Stimulated activated CD8-positive, alpha-beta memory T cell treated with anti-CD3 and anti-CD28 coated beads, Interleukin-2, amount 100 ng/mL, for 1 hour (primary cell): ENCODE measurements around the gene S100A6.
"Not testable (repeated sequence)": the region's sequence is repeated elsewhere in the genome, so short reads cannot be mapped to it uniquely, and the experiment has no call there.

Source experiments
- DNase-seq, 2 donors: peaks; one replicate each; pipeline ENCODE4 v3.0.0-alpha.2; 2020; ENCODE audit warnings: low read depth in 2 of 2

The S100A6 gene

GRCh38 chr1:153563991-153564390 is 28.2 kb upstream of the S100A6 start:
- DNase-seq, result no peak

GRCh38 chr1:153563483-153563901 is 27.7 kb upstream of the S100A6 start:
- DNase-seq, result no peak

GRCh38 chr1:153562021-153562420 is 26.2 kb upstream of the S100A6 start:
- DNase-seq, result not testable (repeated sequence)

GRCh38 chr1:153561466-153561985 is 25.7 kb upstream of the S100A6 start:
- no peak for DNase-seq

- DNase-seq, result no peak
These were observed 25.1 kb upstream of the S100A6 start for GRCh38 chr1:153560771-153561465.

- DNase-seq, result no peak
These were observed 24.4 kb upstream of the S100A6 start for GRCh38 chr1:153560241-153560640.

- no peak for DNase-seq
These were observed 22.1 kb upstream of the S100A6 start for GRCh38 chr1:153557877-153558276.

GRCh38 chr1:153556348-153556747 is 20.6 kb upstream of the S100A6 start:
- no peak for DNase-seq

GRCh38 chr1:153553830-153554541 is 18.2 kb upstream of the S100A6 start:
- no peak for DNase-seq

GRCh38 chr1:153553096-153553495 is 17.3 kb upstream of the S100A6 start:
- DNase-seq, result no peak

GRCh38 chr1:153552335-153552734 is 16.5 kb upstream of the S100A6 start:
- no peak for DNase-seq

GRCh38 chr1:153550827-153551500 is 15.2 kb upstream of the S100A6 start:
- DNase-seq, result no peak

- DNase-seq, result no peak
These were observed 14.6 kb upstream of the S100A6 start for GRCh38 chr1:153550398-153550758.

GRCh38 chr1:153549741-153550397 is 14.1 kb upstream of the S100A6 start:
- no peak for DNase-seq

GRCh38 chr1:153548722-153549688 is 13.2 kb upstream of the S100A6 start, which contains the start of gene S100A3:
Gene S100A3, minus strand, starts transcription at chr1:153549258. Its CDS starts 773 bp downstream, at chr1:153548485.
- no peak for DNase-seq

GRCh38 chr1:153547560-153548551 is 12.1 kb upstream of the S100A6 start:
- DNase-seq, result no peak

GRCh38 chr1:153546796-153547559 is 11.2 kb upstream of the S100A6 start:
- DNase-seq, result no peak

GRCh38 chr1:153546371-153546770 is 10.6 kb upstream of the S100A6 start:
- DNase-seq, result no peak
